Fibroblast of the conjunctiva (primary cell): ENCODE data around the gene KMT2C.

Experiments
- DNase-seq: peaks from one replicate; pipeline ENCODE4 v3.0.0-alpha.2; 2010; ENCODE audit warnings: low read depth

Gene KMT2C

GRCh38 chr7:152107945-152108344 lies 327.9 kb downstream of the KMT2C start:
- DNase-seq: no peak

- DNase-seq: no peak
Measured at GRCh38 chr7:152106990-152107389, 328.8 kb downstream of the KMT2C start.

GRCh38 chr7:152105205-152105604 lies 330.6 kb downstream of the KMT2C start:
- no peak for DNase-seq

- no peak for DNase-seq
Measured at GRCh38 chr7:152103691-152104090, 332.1 kb downstream of the KMT2C start.

- DNase-seq: no peak
Measured at GRCh38 chr7:152103066-152103465, 332.7 kb downstream of the KMT2C start.

- DNase-seq: no peak
Measured at GRCh38 chr7:152097330-152097729, 338.5 kb downstream of the KMT2C start.

GRCh38 chr7:152095771-152096170 lies 340.0 kb downstream of the KMT2C start:
- no peak for DNase-seq

- DNase-seq: no peak
Measured at GRCh38 chr7:152093717-152094116, 342.1 kb downstream of the KMT2C start.

- DNase-seq: no peak
Measured at GRCh38 chr7:152090747-152091146, 345.1 kb downstream of the KMT2C start.

GRCh38 chr7:152089183-152089582 lies 346.6 kb downstream of the KMT2C start:
- no peak for DNase-seq

GRCh38 chr7:152086513-152086912 lies 349.3 kb downstream of the KMT2C start:
- no peak for DNase-seq

- DNase-seq: no peak
Measured at GRCh38 chr7:152085131-152085530, 350.7 kb downstream of the KMT2C start.
